Activated naive CD8-positive, alpha-beta T cell treated with anti-CD3 and anti-CD28 coated beads for 36 hours (primary cell): ENCODE data around the gene CSF2RB. TPM values are rescaled to one million over a fixed set of nuclear protein-coding genes. Genes with fewer than 3 reads are reported as not detected.

Experiments used
- DNase-seq: peaks from one replicate; pipeline ENCODE4 v3.0.0; 2021
- H3K27ac Mint-ChIP-seq: one replicate; pipeline ENCODE4 v1.8.0; 2022; ENCODE audit warnings: mild to moderate bottlenecking, moderate library complexity, mixed read lengths
- H3K27me3 Mint-ChIP-seq: one replicate; pipeline ENCODE4 v1.8.0; 2022; ENCODE audit warnings: mild to moderate bottlenecking, mixed read lengths
- H3K36me3 Mint-ChIP-seq: one replicate; pipeline ENCODE4 v1.8.0; 2021; ENCODE audit warnings: mild to moderate bottlenecking, mixed read lengths
- H3K4me1 Mint-ChIP-seq: one replicate; pipeline ENCODE4 v1.8.0; 2021; ENCODE audit warnings: mixed read lengths
- H3K4me3 Mint-ChIP-seq: one replicate; pipeline ENCODE4 v1.8.0; 2022; ENCODE audit warnings: mild to moderate bottlenecking, moderate library complexity, mixed read lengths
- H3K9me3 Mint-ChIP-seq: one replicate; pipeline ENCODE4 v1.8.0; 2022; ENCODE audit warnings: mixed read lengths
- total RNA-seq, 2 experiments: library from RNA; stranded (reverse); gene quantifications; one replicate each; pipeline ENCODE4 v1.2.3, GENCODE V29; 2021

CSF2RB gene
- total RNA-seq, 2 experiments from 2014 or later: 0.14 to 0.31 TPM

- Mint-ChIP-seq H3K4me3 (no peak overlapping the region), H3K36me3 (peaks cover 3% of the 10 kb centered on the region), H3K27me3 (peaks cover 10% of the 10 kb centered on the region), H3K9me3 (peaks cover 28% of the 10 kb centered on the region), H3K4me1 (peaks cover 8% of the 10 kb centered on the region), H3K27ac (no peak overlapping the region)
- DNase-seq: no peak
Observed at GRCh38 chr22:36879775-36880174, 33.7 kb upstream of the CSF2RB start.

GRCh38 chr22:36881504-36882245 lies 31.8 kb upstream of the CSF2RB start:
- DNase-seq: no peak
- Mint-ChIP-seq H3K4me3 (no peak overlapping the region), H3K36me3 (peaks cover 3% of the 10 kb centered on the region), H3K9me3 (peaks cover 28% of the 10 kb centered on the region), H3K27ac (peak overlapping the region; percentile 74), H3K4me1 (peaks cover 9% of the 10 kb centered on the region), H3K27me3 (peaks cover 19% of the 10 kb centered on the region)

- Mint-ChIP-seq H3K4me1 (peaks cover 9% of the 10 kb centered on the region), H3K36me3 (peaks cover 3% of the 10 kb centered on the region), H3K9me3 (peaks cover 27% of the 10 kb centered on the region), H3K4me3 (no peak overlapping the region), H3K27me3 (peaks cover 19% of the 10 kb centered on the region), H3K27ac (no peak overlapping the region)
- no peak for DNase-seq
Observed at GRCh38 chr22:36884349-36885158, 28.9 kb upstream of the CSF2RB start.

- DNase-seq: no peak
- Mint-ChIP-seq H3K9me3 (peaks cover 20% of the 10 kb centered on the region), H3K27ac (no peak overlapping the region), H3K4me1 (peaks cover 9% of the 10 kb centered on the region), H3K36me3 (peaks cover 3% of the 10 kb centered on the region), H3K4me3 (no peak overlapping the region), H3K27me3 (peaks cover 19% of the 10 kb centered on the region)
Observed at GRCh38 chr22:36885474-36885873, 28.0 kb upstream of the CSF2RB start.

DNA sequence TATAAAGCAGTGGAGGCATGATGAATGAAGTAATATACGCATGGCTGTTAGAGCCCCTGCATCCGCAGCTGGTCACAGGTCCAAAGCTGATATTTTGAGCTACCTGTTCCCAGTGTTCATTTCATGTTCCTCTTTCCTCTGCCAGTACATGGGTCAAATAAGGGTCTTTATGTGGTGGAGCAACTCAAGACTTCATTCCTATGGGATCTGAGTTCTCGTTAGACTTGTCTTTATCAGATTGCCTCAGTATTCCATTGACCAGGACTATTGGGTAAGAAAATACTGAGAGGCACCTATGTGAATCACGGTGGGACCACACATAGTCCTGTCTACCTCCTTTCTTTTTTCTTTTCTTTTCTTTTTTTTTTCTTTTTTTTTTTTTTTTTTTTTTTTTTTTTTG lies 27.4 kb upstream of the CSF2RB start:
- peaks cover 9% of the 10 kb centered on the region for H3K4me1 Mint-ChIP-seq
- H3K36me3 Mint-ChIP-seq: peaks cover 3% of the 10 kb centered on the region

GRCh38 chr22:36887162-36887561 lies 26.3 kb upstream of the CSF2RB start:
- DNase-seq: no peak
- H3K27me3 Mint-ChIP-seq: peaks cover 19% of the 10 kb centered on the region
- peaks cover 3% of the 10 kb centered on the region for H3K4me1 Mint-ChIP-seq

More for the DNA sequence above, 27.4 kb upstream of the CSF2RB start:
- peaks cover 19% of the 10 kb centered on the region for H3K27me3 Mint-ChIP-seq
- no peak overlapping the region for H3K4me3 Mint-ChIP-seq
- no peak overlapping the region for H3K27ac Mint-ChIP-seq
- peaks cover 16% of the 10 kb centered on the region for H3K9me3 Mint-ChIP-seq
- DNase-seq: no peak

DNA sequence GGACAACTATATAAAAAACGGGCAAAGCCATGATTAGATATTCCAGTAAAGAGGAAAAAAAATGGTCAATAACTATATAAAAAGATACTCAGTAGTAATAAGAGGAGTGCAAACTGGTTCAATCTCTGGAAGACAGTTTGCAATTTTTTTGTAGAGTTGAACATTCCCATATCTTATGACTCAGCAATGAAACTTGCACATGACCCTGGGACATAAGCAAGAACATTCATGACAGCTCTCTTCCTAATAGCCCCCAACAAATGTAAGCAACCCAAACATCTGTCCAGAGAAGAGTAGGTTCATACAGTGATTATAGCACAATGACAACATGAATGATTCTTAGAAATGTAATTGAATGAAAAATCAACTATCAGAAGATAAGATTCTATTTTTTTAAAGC lies 21.8 kb upstream of the CSF2RB start:
- Mint-ChIP-seq H3K9me3 (peaks cover 3% of the 10 kb centered on the region), H3K4me3 (no peak overlapping the region), H3K36me3 (no peaks in the 10 kb centered on the region), H3K27me3 (no peaks in the 10 kb centered on the region), H3K27ac (no peak overlapping the region), H3K4me1 (no peaks in the 10 kb centered on the region)
- no peak for DNase-seq

More at GRCh38 chr22:36887162-36887561, 26.3 kb upstream of the CSF2RB start:
- no peak overlapping the region for H3K4me3 Mint-ChIP-seq
- H3K36me3 Mint-ChIP-seq: no peaks in the 10 kb centered on the region
- H3K9me3 Mint-ChIP-seq: peaks cover 8% of the 10 kb centered on the region
- no peak overlapping the region for H3K27ac Mint-ChIP-seq

DNA sequence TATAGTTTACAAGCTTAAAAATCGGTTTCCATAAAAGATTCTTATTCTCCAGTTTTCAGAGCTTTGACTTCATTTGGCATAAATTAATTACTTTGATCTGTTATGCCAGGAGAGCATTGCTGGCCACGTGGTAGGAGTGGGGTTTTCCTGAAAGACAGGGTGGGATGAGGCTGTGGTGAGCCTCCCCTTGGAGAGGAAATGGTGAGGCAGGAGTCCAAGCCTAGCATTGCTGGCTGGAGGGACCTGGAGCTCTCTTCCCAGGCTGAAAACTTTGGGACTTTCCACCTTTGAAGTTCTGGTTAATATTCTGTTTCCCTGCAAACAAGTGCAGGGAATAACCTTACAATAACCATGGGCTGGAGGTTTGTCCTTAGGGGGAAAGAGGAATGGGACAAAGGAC lies 21.1 kb upstream of the CSF2RB start:
- no peak overlapping the region for H3K27ac Mint-ChIP-seq
- no peaks in the 10 kb centered on the region for H3K4me1 Mint-ChIP-seq
- H3K27me3 Mint-ChIP-seq: no peaks in the 10 kb centered on the region
- no peak for DNase-seq
- no peaks in the 10 kb centered on the region for H3K36me3 Mint-ChIP-seq
- H3K4me3 Mint-ChIP-seq: no peak overlapping the region
- H3K9me3 Mint-ChIP-seq: peaks cover 3% of the 10 kb centered on the region

- H3K27me3 Mint-ChIP-seq: peaks cover 3% of the 10 kb centered on the region
Observed at GRCh38 chr22:36893262-36893661, 20.2 kb upstream of the CSF2RB start.

GRCh38 chr22:36894266-36894665 lies 19.2 kb upstream of the CSF2RB start:
- Mint-ChIP-seq H3K9me3 (peaks cover 3% of the 10 kb centered on the region), H3K27me3 (peaks cover 9% of the 10 kb centered on the region), H3K27ac (no peak overlapping the region), H3K36me3 (no peaks in the 10 kb centered on the region), H3K4me1 (no peaks in the 10 kb centered on the region), H3K4me3 (no peak overlapping the region)
- no peak for DNase-seq

More at GRCh38 chr22:36893262-36893661, 20.2 kb upstream of the CSF2RB start:
- Mint-ChIP-seq H3K36me3 (no peaks in the 10 kb centered on the region), H3K9me3 (peaks cover 3% of the 10 kb centered on the region), H3K4me3 (no peak overlapping the region), H3K4me1 (no peaks in the 10 kb centered on the region), H3K27ac (no peak overlapping the region)
- DNase-seq: no peak

DNA sequence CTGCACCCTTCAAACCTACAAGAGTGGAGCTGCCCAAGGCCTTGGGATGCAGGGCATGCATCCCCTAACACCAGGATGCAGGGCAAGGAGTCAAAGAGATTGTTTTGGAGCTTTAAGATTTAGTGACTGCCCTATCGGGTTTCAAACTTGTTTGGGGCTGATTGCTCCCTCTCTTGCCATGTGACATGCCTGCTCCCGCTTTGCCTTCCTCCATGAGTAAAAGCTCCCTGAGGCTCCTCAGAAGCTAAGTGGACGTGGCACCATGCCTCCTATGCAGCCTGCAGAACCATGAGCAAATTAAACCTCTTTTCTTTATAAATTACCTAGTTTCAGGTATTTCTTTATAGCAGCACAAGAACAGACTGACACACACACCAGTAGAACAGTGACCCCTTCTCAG lies 15.8 kb upstream of the CSF2RB start:
- Mint-ChIP-seq H3K9me3 (peaks cover 3% of the 10 kb centered on the region), H3K36me3 (no peaks in the 10 kb centered on the region), H3K27ac (no peak overlapping the region), H3K4me3 (no peak overlapping the region), H3K27me3 (peaks cover 18% of the 10 kb centered on the region), H3K4me1 (no peaks in the 10 kb centered on the region)
- no peak for DNase-seq

GRCh38 chr22:36898690-36899089 lies 14.7 kb upstream of the CSF2RB start:
- Mint-ChIP-seq H3K27me3 (peaks cover 25% of the 10 kb centered on the region), H3K4me3 (no peak overlapping the region), H3K4me1 (no peaks in the 10 kb centered on the region), H3K27ac (no peak overlapping the region), H3K9me3 (peaks cover 3% of the 10 kb centered on the region), H3K36me3 (no peaks in the 10 kb centered on the region)
- no peak for DNase-seq

DNA sequence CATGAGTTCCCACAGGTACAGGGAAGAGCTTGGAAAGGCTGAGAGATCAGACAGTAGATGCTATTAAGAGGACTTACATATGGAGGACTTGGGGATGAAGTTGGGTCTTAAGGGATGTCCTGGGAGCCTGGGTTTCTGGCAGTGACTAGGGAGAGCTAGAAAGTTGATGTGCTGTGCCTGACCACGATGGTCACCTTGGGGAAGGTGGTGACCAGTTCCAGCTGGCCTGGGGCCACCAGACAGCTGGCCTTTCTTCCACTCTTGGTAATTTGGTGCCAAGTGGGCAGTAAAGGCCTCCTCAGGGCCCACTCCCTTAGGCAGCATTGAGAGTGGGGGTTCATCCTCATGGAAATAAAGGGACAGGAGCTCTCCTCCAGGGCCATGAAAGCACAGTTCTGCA lies 13.9 kb upstream of the CSF2RB start:
- H3K9me3 Mint-ChIP-seq: peaks cover 3% of the 10 kb centered on the region
- no peaks in the 10 kb centered on the region for H3K36me3 Mint-ChIP-seq
- no peak overlapping the region for H3K4me3 Mint-ChIP-seq
- no peak for DNase-seq
- H3K27me3 Mint-ChIP-seq: peaks cover 31% of the 10 kb centered on the region
- no peak overlapping the region for H3K27ac Mint-ChIP-seq
- no peaks in the 10 kb centered on the region for H3K4me1 Mint-ChIP-seq

DNA sequence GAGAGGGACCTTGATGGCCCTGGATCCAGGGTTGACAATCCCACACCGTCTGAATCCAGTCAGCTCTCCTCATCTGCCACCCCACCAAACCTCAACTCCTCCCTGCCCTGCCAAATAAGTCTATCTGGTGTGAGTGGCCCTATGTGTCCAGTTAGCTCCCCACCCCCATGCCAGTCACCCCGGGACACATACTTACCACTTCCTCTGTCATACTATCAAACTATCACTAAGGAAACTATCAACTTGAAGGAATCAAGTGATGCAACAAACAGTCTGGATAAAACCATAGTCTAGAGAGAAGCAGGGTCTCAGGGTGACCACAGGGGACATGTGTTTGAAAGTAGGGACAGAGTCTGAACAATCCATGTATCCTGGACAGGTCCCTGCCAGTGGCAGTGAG lies 13.2 kb upstream of the CSF2RB start:
- no peak for DNase-seq
- no peak overlapping the region for H3K4me3 Mint-ChIP-seq
- peaks cover 3% of the 10 kb centered on the region for H3K9me3 Mint-ChIP-seq
- no peaks in the 10 kb centered on the region for H3K36me3 Mint-ChIP-seq
- peaks cover 37% of the 10 kb centered on the region for H3K27me3 Mint-ChIP-seq
- H3K4me1 Mint-ChIP-seq: no peaks in the 10 kb centered on the region
- H3K27ac Mint-ChIP-seq: no peak overlapping the region

DNA sequence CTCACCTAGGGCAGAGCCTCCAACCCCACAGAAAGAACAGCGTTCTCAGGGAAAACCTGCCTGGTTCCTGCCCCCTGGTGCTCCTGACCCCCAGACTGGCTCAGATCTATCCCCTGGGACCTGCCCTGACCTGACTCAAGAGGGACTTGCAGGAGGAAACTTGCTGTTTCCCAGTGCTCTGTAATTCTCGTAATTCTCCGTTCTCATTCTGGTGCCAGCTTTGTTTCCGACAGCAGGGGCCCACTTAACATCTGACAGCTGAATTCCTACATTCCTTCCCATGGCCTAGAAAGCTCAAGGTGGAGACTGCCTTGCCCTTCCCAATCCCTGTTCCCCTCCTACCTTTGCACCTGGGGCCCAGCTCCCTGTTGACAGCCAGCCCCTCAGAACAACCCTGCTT lies 12.5 kb upstream of the CSF2RB start:
- Mint-ChIP-seq H3K4me1 (no peaks in the 10 kb centered on the region), H3K36me3 (no peaks in the 10 kb centered on the region), H3K27ac (no peak overlapping the region), H3K9me3 (peaks cover 2% of the 10 kb centered on the region), H3K27me3 (peaks cover 37% of the 10 kb centered on the region), H3K4me3 (no peak overlapping the region)
- DNase-seq: no peak
